ENCODE data around the gene GNAO1. TPM values are rescaled to one million over a fixed set of nuclear protein-coding genes. Genes with fewer than 3 reads are reported as not detected.

The GNAO1 gene
- total and polyA plus RNA-seq, 2 of the 13 experiments (the other 11 are each of a cell fraction or from before 2014, with no cell fraction given), result not detected

GRCh38 chr16:56356276-56357240, 165.3 kb downstream of the GNAO1 start (continued):
- 0 out of 2 replicates have a peak, but pooled peaks have one; percentile 49 for TF ChIP-seq ZNF546 (CRISPR knock-in tag; conservative IDR thresholded peaks at IDR 0.05)
- no peak for TF ChIP-seq CCAR2 (optimal IDR thresholded peaks at IDR 0.05; ENCODE audit: low read depth, low read length)
- TF ChIP-seq MAX (IDR thresholded peaks at IDR 0.05), result peak; percentile 81
- TF ChIP-seq ATF7 (IDR thresholded peaks at IDR 0.05), result no peak
- peak; percentile 70; the same call in 1 of the 2 replicates for TF ChIP-seq ATF7 (CRISPR knock-in tag; IDR thresholded peaks at IDR 0.05)
- no peak; the same call in 1 of the 2 replicates for TF ChIP-seq ATF1 (CRISPR knock-in tag; IDR thresholded peaks at IDR 0.05)
- TF ChIP-seq DZIP1 (CRISPR knock-in tag; IDR thresholded peaks at IDR 0.05), result no peak
- no peak for TF ChIP-seq SIX1 (CRISPR knock-in tag; IDR thresholded peaks at IDR 0.05; ENCODE audit: borderline replicate concordance)
- TF ChIP-seq ZNF564 (CRISPR knock-in tag; IDR thresholded peaks at IDR 0.05), result peak; percentile 92; the same call in 1 of the 2 replicates
- no peak for TF ChIP-seq TCF7L2 (IDR thresholded peaks at IDR 0.05; ENCODE audit: low read depth, low read length)
- no peak for TF ChIP-seq ZNF317 (CRISPR knock-in tag; IDR thresholded peaks at IDR 0.05)
- TF ChIP-seq TAF1 (CRISPR knock-in tag; IDR thresholded peaks at IDR 0.05), result peak; percentile 48; the same call in 1 of the 2 replicates
- TF ChIP-seq ARID4A (CRISPR knock-in tag; IDR thresholded peaks at IDR 0.05; ENCODE audit: borderline replicate concordance), result peak; percentile 68; the same call in 1 of the 2 replicates
- TF ChIP-seq GABPB1 (CRISPR knock-in tag; IDR thresholded peaks at IDR 0.05), result peak; percentile 82
- peak; percentile 64 for TF ChIP-seq ZEB1 (IDR thresholded peaks at IDR 0.05; ENCODE audit: insufficient replicate concordance, low read depth)
- peak; percentile 69; the same call in 1 of the 2 replicates for TF ChIP-seq ZNF710 (CRISPR knock-in tag; IDR thresholded peaks at IDR 0.05; ENCODE audit: borderline replicate concordance)
- TF ChIP-seq ZNF558 (CRISPR knock-in tag; IDR thresholded peaks at IDR 0.05; ENCODE audit: borderline replicate concordance), result no peak
- TF ChIP-seq RARA (CRISPR knock-in tag; IDR thresholded peaks at IDR 0.05), result no peak; the same call in 1 of the 2 replicates
- TF ChIP-seq CENPBD1 (CRISPR knock-in tag; IDR thresholded peaks at IDR 0.05; ENCODE audit: borderline replicate concordance, low read depth), result 0 out of 2 replicates have a peak, but pooled peaks have one; percentile 73

All from HepG2 (cell line).